Pons (tissue), 1 donor: Measurements from ENCODE around the gene COPZ1.

ENCODE experiments used
- DNase-seq: peaks from one replicate; pipeline ENCODE4 v3.0.0-alpha.2; 2016; ENCODE audit warnings: low spot score

COPZ1 gene

DNA sequence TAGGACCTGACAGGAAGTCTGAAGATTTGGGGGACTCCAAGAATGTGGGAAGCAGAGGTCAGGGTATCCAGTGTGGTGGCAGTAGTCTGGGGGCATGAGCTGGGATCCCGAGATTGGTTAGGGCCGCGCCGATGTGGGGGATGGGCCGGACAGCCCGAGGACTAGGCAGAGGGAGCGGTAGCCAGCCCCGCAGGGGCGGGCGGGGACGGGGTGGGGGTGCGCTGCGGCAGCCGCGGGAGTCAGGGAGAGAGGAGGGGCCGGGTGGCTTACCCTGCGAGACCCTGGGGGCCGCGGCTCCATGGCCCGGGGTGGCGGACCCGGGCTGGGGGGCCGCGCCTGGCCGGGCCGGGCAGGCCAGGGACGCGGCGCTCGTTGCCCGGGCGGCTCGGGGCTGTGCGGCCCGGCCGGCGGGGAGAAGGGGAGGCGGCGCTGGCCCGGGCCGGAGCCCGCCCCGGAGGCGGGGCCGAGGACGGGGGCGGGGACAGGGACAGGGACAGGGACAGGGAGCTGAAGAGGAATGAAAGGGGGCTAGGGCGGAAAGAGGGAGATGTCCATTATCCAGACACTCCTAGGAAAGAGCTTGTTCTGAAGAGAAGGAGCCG is 54.0 kb downstream of the COPZ1 start:
- DNase-seq, result no peak

DNA sequence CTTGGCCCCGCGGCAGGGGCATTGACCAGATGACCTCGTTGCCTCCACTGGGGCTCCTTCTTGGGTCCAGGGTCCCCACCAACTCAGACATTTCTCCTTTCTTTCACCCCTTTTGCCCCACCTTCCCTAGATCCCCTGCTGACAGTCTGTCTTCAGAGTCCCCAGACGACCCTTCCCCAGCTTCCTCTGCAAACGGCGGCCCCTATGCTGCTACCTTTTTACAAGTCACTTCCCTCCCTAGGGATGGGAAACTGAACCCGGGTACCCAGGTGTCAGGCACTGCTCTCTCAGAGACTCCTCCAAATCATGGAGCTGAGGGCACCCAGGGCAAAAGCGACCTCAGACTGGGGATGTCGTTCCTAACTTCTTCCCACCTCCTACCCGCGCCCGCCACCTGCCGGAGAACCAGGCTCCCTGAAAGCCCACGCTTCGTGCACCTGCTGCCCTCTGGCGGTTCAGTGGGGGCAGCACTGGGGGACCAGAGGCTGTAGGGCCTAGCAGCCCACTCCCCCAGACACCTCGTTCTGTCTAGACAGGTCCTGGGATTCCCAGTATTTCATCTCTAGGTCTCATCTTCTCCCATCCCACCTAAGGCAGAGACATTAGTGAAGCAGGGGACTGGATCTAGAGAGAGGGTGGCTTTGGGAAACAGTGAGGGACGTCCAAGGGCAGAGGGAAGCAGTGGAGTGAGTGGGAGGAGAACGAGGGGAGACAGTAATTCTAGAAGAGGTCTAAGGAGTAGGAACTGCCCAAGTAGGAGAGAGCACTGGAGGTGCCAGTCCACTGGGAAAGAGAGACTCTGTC is 54.7 kb downstream of the COPZ1 start:
- DNase-seq, result peak; percentile 89

DNA sequence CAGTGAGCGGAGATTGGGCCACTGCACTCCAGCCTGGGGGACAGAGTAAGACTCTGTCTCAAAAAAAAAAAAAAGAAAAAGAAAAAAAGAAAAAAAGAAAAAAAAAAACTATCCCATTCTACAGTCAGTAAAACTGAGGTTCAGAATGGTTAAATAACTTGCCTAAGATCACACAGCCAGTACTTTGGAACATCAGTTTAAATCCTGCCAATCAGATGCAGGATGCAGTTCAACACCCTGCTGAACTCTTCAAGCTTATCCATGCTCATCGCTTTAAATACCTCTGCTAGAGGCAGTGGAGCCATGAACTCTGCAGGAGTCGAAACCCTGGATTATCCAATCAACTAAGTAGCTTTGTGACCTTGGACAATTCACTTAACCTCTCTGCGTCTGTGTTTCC is 56.2 kb downstream of the COPZ1 start:
- DNase-seq, result no peak

GRCh38 chr12:54383041-54383609 is 58.2 kb downstream of the COPZ1 start:
- DNase-seq, result no peak

DNA sequence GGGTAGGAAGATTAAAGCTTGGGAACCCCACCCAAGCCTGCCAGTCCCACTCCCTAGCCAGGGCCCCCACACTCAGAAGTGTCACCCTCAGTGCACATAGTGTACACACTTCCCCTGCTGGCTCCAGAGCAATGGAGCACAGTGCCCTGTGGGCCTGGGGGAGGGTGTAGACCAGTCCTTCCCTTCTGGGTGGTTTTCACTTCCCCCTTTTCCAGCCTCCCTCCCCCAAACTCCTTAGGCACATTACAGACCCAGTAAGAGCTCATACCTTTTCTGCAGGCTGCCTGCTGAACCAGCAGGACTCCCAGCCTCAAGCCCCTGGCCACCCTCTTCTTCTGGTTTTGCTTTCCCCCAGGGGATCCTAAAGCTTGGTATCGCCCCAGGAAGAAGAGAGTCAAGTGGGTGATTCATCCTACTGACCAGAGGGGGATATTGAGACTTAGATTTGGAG is 59.7 kb downstream of the COPZ1 start, which contains the start of gene ZNF385A:
ZNF385A (minus strand) TSS at position 143 of the 451 bp plus-strand sequence. CDS start 219 bp downstream, outside the sequence.
- peak; percentile 72 for DNase-seq

GRCh38 chr12:54385251-54385914 is 60.5 kb downstream of the COPZ1 start:
- DNase-seq, result peak; percentile 69

- DNase-seq, result no peak
Measured at GRCh38 chr12:54386403-54387113, 61.6 kb downstream of the COPZ1 start.

DNA sequence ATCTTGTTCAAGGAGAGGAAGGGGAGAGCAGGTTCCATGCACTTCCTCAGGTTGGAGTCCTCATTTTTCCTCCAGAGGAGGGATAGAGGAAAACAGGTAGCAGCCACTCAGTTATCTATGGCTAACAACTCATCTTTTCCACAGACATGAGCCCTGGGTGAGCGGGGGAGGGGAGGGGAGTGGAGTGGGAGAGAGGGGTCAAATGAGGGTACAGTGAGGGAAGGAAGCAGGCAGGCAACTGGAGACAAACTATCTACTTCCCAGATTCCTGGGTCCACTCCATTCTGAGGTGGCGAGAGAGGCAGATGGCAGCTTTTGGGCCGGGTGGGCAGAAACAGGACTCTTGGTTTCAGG is 62.2 kb downstream of the COPZ1 start:
- no peak for DNase-seq

GRCh38 chr12:54388237-54389133 is 63.6 kb downstream of the COPZ1 start:
- no peak for DNase-seq

DNA sequence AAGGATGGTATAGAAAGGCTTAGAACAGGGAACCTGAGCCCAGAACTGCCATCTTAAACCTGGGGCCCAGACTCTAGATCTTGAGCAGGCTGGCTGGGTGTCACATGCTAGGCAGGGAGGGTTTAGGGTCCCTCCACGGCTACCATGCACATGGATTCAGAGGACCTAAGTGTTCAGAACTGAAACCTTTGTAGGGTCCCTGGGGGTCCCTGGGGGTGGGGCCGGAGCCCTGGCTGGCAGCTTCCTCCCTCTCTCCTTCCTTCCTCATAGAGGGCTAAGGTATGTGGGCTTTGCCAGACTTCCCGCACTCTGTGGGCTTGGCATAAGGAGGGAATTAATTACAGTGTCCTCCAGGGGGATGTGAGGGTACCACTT is 64.2 kb downstream of the COPZ1 start:
- DNase-seq, result no peak

- DNase-seq, result no peak
Measured at GRCh38 chr12:54389607-54390175, 64.8 kb downstream of the COPZ1 start.

- no peak for DNase-seq
Measured at GRCh38 chr12:54390176-54390667, 65.3 kb downstream of the COPZ1 start.

- no peak for DNase-seq
Measured at GRCh38 chr12:54390668-54391551, 66.0 kb downstream of the COPZ1 start.

DNA sequence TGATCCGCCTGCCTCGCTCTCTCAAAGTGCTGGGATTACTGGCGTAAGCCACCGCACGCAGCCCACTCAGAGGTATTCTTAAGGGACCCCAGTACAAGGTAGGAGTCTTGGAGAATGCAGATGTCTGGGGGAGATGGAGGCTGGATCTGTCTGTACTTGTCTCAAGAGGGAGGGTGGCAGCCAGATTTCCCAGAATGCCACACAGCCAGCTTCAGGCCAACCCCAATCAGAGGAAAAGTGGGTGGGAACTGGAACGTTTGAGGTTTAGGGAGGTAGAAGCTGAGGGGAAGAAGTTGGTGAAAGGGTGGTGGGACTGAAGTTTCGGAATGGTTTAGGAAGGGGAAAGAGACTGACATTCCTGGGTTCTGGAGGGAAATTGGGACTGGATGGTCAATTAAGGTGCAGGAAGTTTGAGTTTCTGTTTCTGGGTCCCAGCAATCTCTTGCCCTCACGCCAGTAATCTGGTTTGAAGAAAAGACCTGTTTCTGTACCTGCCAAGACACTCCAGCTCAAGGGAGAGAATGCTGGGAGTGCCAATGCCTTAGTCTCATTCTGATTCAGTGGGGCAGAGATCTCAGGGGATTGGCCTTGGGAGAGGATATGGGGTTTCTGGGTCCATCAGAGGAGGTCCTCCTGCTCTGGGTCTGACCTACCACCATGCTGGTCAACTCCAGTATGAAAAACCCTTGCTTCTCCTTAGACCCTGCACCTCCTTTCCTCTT is 67.7 kb downstream of the COPZ1 start:
- DNase-seq, result no peak

GRCh38 chr12:54393207-54393609 is 68.3 kb downstream of the COPZ1 start:
- DNase-seq, result no peak

DNA sequence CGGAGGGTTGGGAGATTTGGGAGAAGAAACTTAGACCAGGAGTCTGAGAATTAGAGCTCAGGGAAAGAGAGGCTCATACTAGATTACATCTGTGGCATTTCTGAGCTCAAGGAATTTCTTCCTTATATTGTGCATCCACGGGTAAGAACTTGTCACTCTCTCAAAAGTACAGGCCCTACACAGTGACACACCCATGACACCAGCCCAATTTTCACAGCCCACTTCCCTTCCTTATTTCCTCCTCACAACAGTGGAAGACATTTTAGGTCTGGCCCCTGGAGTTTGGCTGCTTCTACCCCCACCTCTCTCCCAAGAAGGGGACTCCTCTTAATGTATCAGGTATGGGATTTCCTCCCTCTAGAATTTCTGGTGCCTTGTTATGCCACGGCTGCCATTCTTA is 68.8 kb downstream of the COPZ1 start:
- no peak for DNase-seq

GRCh38 chr12:54394281-54394719 is 69.4 kb downstream of the COPZ1 start:
- peak; percentile 72 for DNase-seq

DNA sequence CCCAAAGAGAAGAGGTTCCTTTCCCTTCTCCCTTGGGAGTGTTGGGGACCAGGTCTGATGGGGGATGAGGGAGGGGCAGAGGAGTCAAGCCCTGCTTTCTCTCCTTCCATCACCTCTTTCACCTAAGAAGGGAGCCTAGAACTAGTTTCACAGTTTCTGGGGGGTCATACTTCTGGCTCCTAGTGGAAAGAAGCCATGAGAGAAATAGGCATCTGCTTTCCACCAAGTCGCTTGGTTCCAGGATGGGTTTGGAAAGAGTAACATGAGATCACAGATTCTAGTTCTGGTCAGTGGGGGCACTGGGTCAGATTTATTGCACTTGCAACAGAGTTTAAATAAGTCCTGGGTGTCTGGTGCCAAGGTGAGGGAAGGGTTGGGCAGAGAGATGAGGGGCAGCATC is 70.1 kb downstream of the COPZ1 start:
- no peak for DNase-seq

GRCh38 chr12:54395545-54395944 is 70.6 kb downstream of the COPZ1 start:
- no peak for DNase-seq
